Aorta (tissue), 5 donors: ENCODE results near the gene HSPA13. TPM values are rescaled to one million over a fixed set of nuclear protein-coding genes. Genes with fewer than 3 reads are reported as not detected.

Experiments used
- ATAC-seq: fragments of 200-7000 bp; cut with Tn5 transposase; one replicate; pipeline ENCODE4 v1.9.1; 2022; ENCODE audit warnings: moderate library complexity; ENCODE audit not compliant: low FRiP score
- DNase-seq, 2 donors: peaks; one replicate each; pipeline ENCODE4 v3.0.0-alpha.2; 2020
- H3K27ac ChIP-seq, 2 donors: one replicate each; pipeline ENCODE4 v1.5.1; 2013; ENCODE audit warnings: low read length in 2 of 2, mild to moderate bottlenecking in 2 of 2, moderate library complexity in 2 of 2, control low read depth in 1 of 2, inconsistent platforms in 1 of 2, low read depth in 1 of 2
- H3K27me3 ChIP-seq, 2 donors: one replicate each; pipeline ENCODE4 v1.6.1; 2013; ENCODE audit warnings: control low read depth in 1 of 2, low read length in 1 of 2, mild to moderate bottlenecking in 1 of 2, moderate library complexity in 1 of 2; ENCODE audit not compliant: insufficient read depth in 2 of 2, control insufficient read depth in 1 of 2
- H3K36me3 ChIP-seq, 2 donors: one replicate each; pipeline ENCODE4 v1.6.1; 2013; ENCODE audit warnings: control low read depth in 1 of 2, low read length in 1 of 2, mild to moderate bottlenecking in 1 of 2; ENCODE audit not compliant: insufficient read depth in 2 of 2, control insufficient read depth in 1 of 2
- H3K4me1 ChIP-seq, 2 donors: one replicate each; pipeline ENCODE4 v1.6.1; 2013; ENCODE audit warnings: low read length in 2 of 2, control low read depth in 1 of 2, mild to moderate bottlenecking in 1 of 2, moderate library complexity in 1 of 2; ENCODE audit not compliant: insufficient read depth in 2 of 2, control insufficient read depth in 1 of 2
- H3K4me3 ChIP-seq, 2 donors: one replicate each; pipeline ENCODE4 v1.5.1; 2013; ENCODE audit warnings: low read length in 2 of 2, control low read depth in 1 of 2, mild to moderate bottlenecking in 1 of 2
- H3K9me3 ChIP-seq: one replicate; pipeline ENCODE4 v1.6.1; 2013; ENCODE audit warnings: mild to moderate bottlenecking, low read length; ENCODE audit not compliant: control insufficient read depth
- WGBS, 2 donors: extraction: QIAGEN DNeasy Blood & Tissue Kit; methylation state at CpG; one replicate each; pipeline ENCODE4 v1.1.7; 2013; 5-methylcytosine and 5-hydroxymethylcytosine counted together
- intact Hi-C, 2 donors: fragments of 100-400 bp; cut with DNase I; formaldehyde crosslinking; loops; one replicate each; pipeline versions ENCODE4 v1.14.2 to v1.15.0; 2022
- long read RNA-seq, 2 donors: library from polyadenylated mRNA; unstranded; transcript quantifications; one replicate each; pipeline ENCODE4 v2.0.0, GENCODE V29; 2020 to 2021
- polyA plus RNA-seq, 2 donors: library from polyadenylated mRNA; stranded (reverse); fragments of 200-250 nt; gene quantifications; one replicate each; pipeline ENCODE4 v1.2.3, GENCODE V29; 2013
- total RNA-seq, 2 donors: library from RNA; stranded (reverse); fragmentation: NEBNext Ultra II Directional; extraction: Animal tissue kit (Norgen Biotek cat#: 25700); gene quantifications; one replicate each; pipeline ENCODE4 v1.2.1, GENCODE V29; 2021
- donor health status: healthy with polysubstance abuse.
- donor health status: Bipolar disorder and iron deficiency.
- donor health status: DM: no; HTN: no; CAD: no.
- donor health status: DM: no; HTN: no; CAD: no.
- donor health status: DM: yes; HTN: yes; CAD: no.

HSPA13 gene
- 10 to 100 TPM; 28.4 to 36.5 TPM for total RNA-seq
- polyA plus RNA-seq: 10 to 100 TPM in 1 of 2 donors, 1 to 10 TPM in 1; 9.1 to 12.3 TPM
- long read RNA-seq, donor 1, partial matches to known transcripts: 2 of 4 reads
- long read RNA-seq, donor 1, other reads (novel, unspliced or antisense): 2 of 4 reads
- long read RNA-seq, donor 2, partial matches to known transcripts: 5 of 8 reads
- long read RNA-seq, donor 2, other reads (novel, unspliced or antisense): 0 of 8 reads

- Histone ChIP-seq H3K4me1 (peaks cover 0 to 2% of the 10 kb centered on the region in 2 donors), H3K9me3 (no peaks in the 10 kb centered on the region), H3K27me3 (no peaks in the 10 kb centered on the region), H3K4me3 (peak within 1 kb of the TSS; percentile 69 to 71), H3K27ac (peak within 1 kb of the TSS; percentile 36 to 89), H3K36me3 (peaks cover 0 to under 1% of the 10 kb centered on the region in 2 donors)
- DNase-seq: peak; percentile 100
- ATAC-seq: peak; percentile 100
- intact Hi-C loops: loop anchor here in 1 of 2 donors (5.0 kb wide), 1 partner anchor 749 kb away; no protein-coding TSS in a partner anchor
- whole genome bisulfite sequencing, 2 donors: 0% methylated on average over 46 of the region's 46 CpGs
Observed at GRCh38 chr21:14382835-14383595, at the start of gene HSPA13. HSPA13 (minus strand) TSS chr21:14383146; CDS start chr21:14383119, 27 bp downstream.

DNA sequence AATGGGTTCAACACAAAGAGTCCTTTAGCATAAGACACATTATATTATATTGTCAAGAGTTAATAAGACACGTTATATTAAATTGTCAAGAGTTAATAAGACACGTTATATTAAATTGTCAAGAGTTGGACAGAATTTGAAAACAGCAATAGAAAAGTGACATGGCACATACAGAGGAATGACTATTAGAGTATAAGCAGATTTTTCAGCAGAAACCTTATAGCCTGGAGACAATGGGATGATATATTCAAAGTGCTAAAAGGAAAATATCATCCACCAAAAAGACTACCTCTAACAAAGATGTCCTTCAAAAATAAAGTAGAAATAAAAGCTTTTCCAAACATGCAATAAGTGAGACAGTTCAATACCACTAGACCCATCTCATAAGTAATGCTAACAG lies 36.0 kb upstream of the HSPA13 start:
- Histone ChIP-seq H3K27ac (no peak overlapping the region), H3K9me3 (peaks cover 20% of the 10 kb centered on the region), H3K27me3 (no peaks in the 10 kb centered on the region), H3K36me3 (no peaks in the 10 kb centered on the region), H3K4me3 (no peak overlapping the region), H3K4me1 (no peaks in the 10 kb centered on the region)
- ATAC-seq (no peak), DNase-seq (no peak)
- 82 to 88% methylated on average over 2 of the region's 2 CpGs for WGBS, 2 donors
- intact Hi-C loops: loop anchor here in 1 of 2 donors (10.0 kb wide), 1 partner anchor 416 kb away; no protein-coding TSS in a partner anchor

DNA sequence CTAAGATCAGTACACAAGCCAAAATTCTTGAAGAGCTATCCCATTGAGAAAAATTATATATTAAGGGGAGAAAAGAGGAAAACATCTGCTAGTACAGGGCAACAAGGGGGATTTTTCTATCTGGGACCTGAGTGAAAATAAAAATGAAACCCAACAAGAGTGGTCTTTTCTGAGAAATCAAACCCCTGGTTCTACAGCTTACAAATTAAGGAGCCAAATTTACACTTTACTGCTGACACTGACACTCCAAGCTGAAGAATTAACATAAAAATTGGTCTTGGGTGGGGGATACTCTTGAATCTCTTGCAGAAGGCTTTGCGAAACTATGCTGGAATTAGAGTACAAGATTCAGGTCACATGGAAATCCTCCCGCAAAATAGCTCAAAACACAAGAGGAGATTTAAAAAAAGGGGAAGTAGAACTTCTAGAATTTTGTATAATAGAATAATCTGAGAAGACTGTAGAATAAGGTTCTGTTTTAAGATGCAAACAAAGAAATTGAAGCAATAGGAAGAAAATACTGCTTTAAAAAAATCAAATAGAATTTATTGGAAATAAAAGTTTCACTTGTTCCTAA lies 32.1 kb upstream of the HSPA13 start:
- H3K36me3 ChIP-seq: no peaks in the 10 kb centered on the region
- peaks cover 14% of the 10 kb centered on the region for H3K9me3 ChIP-seq
- no peaks in the 10 kb centered on the region for H3K27me3 ChIP-seq
- ATAC-seq: no peak
- no peak overlapping the region for H3K27ac ChIP-seq
- no peaks in the 10 kb centered on the region for H3K4me1 ChIP-seq
- intact Hi-C loops: loop anchor here in 1 of 2 donors (10.0 kb wide), 1 partner anchor 420 kb away; no protein-coding TSS in a partner anchor
- H3K4me3 ChIP-seq: no peak overlapping the region
- WGBS, 2 donors: 89 to 92% methylated on average over 2 of the region's 2 CpGs
- DNase-seq: no peak

- ATAC-seq: no peak
- no peaks in the 10 kb centered on the region for H3K36me3 ChIP-seq
Observed at GRCh38 chr21:14405962-14406361, 23.0 kb upstream of the HSPA13 start.

DNA sequence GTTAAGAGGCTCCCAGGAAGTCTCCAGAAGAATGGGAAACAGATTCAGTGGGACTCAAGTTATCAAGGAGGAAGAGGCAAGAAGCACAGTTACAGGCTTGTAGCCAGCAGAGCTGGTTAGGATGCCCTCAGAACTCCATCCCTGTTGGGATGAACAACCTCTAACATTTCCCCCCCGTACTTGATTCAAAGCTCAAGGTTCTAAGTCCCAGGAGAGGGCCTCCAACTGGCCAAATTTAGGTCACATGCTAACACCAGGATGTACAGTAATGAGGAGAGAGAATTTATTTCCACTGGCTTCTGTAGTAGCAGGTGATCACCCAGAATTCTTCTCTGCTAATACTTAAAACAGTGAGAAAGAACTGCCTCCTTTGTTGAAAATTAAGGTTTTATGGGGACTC lies 22.3 kb upstream of the HSPA13 start:
- Histone ChIP-seq H3K4me3 (no peak overlapping the region), H3K27ac (no peak overlapping the region), H3K36me3 (no peaks in the 10 kb centered on the region), H3K9me3 (no peaks in the 10 kb centered on the region), H3K27me3 (no peaks in the 10 kb centered on the region), H3K4me1 (no peaks in the 10 kb centered on the region)
- ATAC-seq (no peak), DNase-seq (no peak)
- WGBS, 2 donors: 48% methylated on average over 1 of the region's 1 CpG
- intact Hi-C loops: loop anchor here in 1 of 2 donors (10.0 kb wide), 1 partner anchor 1080 kb away; no protein-coding TSS in a partner anchor

More at GRCh38 chr21:14405962-14406361, 23.0 kb upstream of the HSPA13 start:
- no peak for DNase-seq
- 31 to 39% methylated on average over 2 of the region's 2 CpGs for WGBS, 2 donors
- Histone ChIP-seq H3K4me3 (no peak overlapping the region), H3K4me1 (no peaks in the 10 kb centered on the region), H3K27me3 (no peaks in the 10 kb centered on the region), H3K9me3 (no peaks in the 10 kb centered on the region), H3K27ac (no peak overlapping the region)
- intact Hi-C loops: loop anchor here in 1 of 2 donors (10.0 kb wide), 1 partner anchor 1079 kb away; no protein-coding TSS in a partner anchor

DNA sequence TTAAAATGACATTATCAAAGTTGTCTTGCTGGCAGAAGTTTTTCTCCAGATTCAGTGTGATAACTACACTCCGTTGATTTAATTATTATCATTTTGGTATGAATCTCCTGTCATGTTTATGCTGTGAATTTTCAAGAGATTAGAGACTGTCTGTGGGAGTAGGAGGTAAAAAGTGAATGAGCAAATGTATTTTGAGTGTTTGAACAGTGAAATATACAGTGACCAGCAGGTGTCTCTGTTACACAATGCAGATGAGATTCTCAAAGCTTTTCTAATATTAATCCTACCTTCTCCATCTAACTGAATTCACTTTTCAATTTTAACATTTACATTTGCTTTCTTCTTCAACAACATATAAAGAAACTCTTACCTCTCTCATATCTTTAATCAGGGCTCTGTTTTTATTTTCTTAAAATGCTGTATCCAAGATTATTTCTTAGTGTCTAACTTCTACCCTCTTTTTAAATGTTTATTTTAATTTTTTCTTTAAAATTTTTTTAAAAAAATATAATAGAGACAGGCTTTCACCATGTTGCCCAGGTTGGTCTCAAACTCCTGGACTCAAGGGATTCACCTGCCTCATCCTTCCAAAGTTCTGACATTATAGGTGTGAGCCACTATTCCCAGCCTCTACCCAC lies 20.9 kb upstream of the HSPA13 start:
- no peaks in the 10 kb centered on the region for H3K36me3 ChIP-seq
- no peaks in the 10 kb centered on the region for H3K4me1 ChIP-seq
- H3K27me3 ChIP-seq: no peaks in the 10 kb centered on the region
- no peak overlapping the region for H3K27ac ChIP-seq
- intact Hi-C loops: loop anchor here (5.0 to 10.0 kb wide), 2 partner anchors 1079 to 1081 kb away; no protein-coding TSS in a partner anchor
- H3K4me3 ChIP-seq: no peak overlapping the region
- WGBS, 2 donors: 0 to 8% methylated on average over 1 of the region's 1 CpG
- no peaks in the 10 kb centered on the region for H3K9me3 ChIP-seq
- no peak for ATAC-seq
- no peak for DNase-seq

DNA sequence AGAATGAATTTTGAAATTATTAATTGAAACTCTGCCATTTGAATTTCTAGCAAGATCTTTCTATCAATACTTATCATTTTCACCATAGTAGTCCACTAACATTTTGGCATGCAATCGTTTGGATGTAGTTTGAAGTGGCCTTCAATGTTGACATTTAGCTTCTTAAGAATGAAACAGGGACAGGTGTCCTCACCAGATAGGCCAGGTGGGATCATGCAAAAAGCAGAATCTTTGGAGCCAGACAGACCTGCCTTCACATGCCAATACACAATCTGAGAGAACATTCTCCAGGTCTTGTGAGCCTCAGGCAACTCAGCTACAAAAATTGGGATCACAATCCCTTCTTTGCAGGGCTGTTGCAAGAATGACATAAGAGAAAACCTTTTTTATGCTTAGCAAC lies 18.3 kb upstream of the HSPA13 start:
- 52 to 67% methylated on average over 1 of the region's 1 CpG for WGBS, 2 donors
- Histone ChIP-seq H3K4me3 (no peak overlapping the region), H3K27me3 (no peaks in the 10 kb centered on the region), H3K4me1 (no peaks in the 10 kb centered on the region), H3K9me3 (no peaks in the 10 kb centered on the region), H3K36me3 (no peaks in the 10 kb centered on the region), H3K27ac (no peak overlapping the region)
- no peak for DNase-seq
- ATAC-seq: no peak
- intact Hi-C loops: loop anchor here (5.0 to 10.0 kb wide), 2 partner anchors 1081 to 1084 kb away; no protein-coding TSS in a partner anchor

GRCh38 chr21:14388282-14388681 lies 5.3 kb upstream of the HSPA13 start:
- intact Hi-C loops: no loop called here
- WGBS, 2 donors: 82 to 94% methylated on average over 2 of the region's 2 CpGs
- DNase-seq (no peak), ATAC-seq (no peak)
- Histone ChIP-seq H3K27ac (no peak overlapping the region), H3K4me1 (peaks cover 0 to 2% of the 10 kb centered on the region in 2 donors), H3K4me3 (no peak overlapping the region), H3K27me3 (no peaks in the 10 kb centered on the region), H3K36me3 (no peaks in the 10 kb centered on the region), H3K9me3 (no peaks in the 10 kb centered on the region)
